Smooth muscle cell (in vitro differentiated cells): ENCODE data around the gene ADAMTSL5. TPM values are rescaled to one million over a fixed set of nuclear protein-coding genes. Genes with fewer than 3 reads are reported as not detected.

Experiments
- DNase-seq: peaks from one replicate; lab custom pipeline; 2025; ENCODE audit not compliant: unreplicated experiment; lab: John Stamatoyannopoulos, UW
- H2AFZ ChIP-seq: fragments of 200-600 bp; sonication (generic); 2 replicates; pipeline ENCODE4 v1.6.0; 2016; ENCODE audit warnings: antibody characterized with exemption, low read depth, mild to moderate bottlenecking
- H3F3A ChIP-seq: fragments of 200-600 bp; sonication (generic); 2 replicates; pipeline ENCODE4 v1.6.0; 2017; ENCODE audit warnings: antibody characterized with exemption, low read depth
- H3K27ac ChIP-seq: fragments of 200-600 bp; sonication (generic); 2 replicates; pipeline ENCODE4 v1.5.1; 2016; ENCODE audit warnings: low read depth, mild to moderate bottlenecking
- H3K27me3 ChIP-seq: fragments of 200-600 bp; sonication (generic); 2 replicates; pipeline ENCODE4 v1.6.1; 2016; ENCODE audit warnings: low read depth, mild to moderate bottlenecking
- H3K36me3 ChIP-seq: fragments of 200-600 bp; sonication (generic); 2 replicates; pipeline ENCODE4 v1.5.1; 2016; ENCODE audit warnings: low read depth
- H3K4me1 ChIP-seq: fragments of 200-600 bp; sonication (generic); 2 replicates; pipeline ENCODE4 v1.5.1; 2016; ENCODE audit warnings: low read depth
- H3K4me2 ChIP-seq: fragments of 200-600 bp; sonication (generic); 2 replicates; pipeline ENCODE4 v1.6.0; 2016; ENCODE audit warnings: mild to moderate bottlenecking
- H3K4me3 ChIP-seq: fragments of 200-600 bp; sonication (generic); 2 replicates; pipeline ENCODE4 v1.5.1; 2016; ENCODE audit warnings: mild to moderate bottlenecking
- H3K79me2 ChIP-seq: fragments of 200-600 bp; sonication (generic); 2 replicates; pipeline ENCODE4 v1.6.0; 2016; ENCODE audit warnings: low read depth, mild to moderate bottlenecking
- H3K9ac ChIP-seq: fragments of 200-600 bp; sonication (generic); 2 replicates; pipeline ENCODE4 v1.6.0; 2016; ENCODE audit warnings: low read depth
- H3K9me3 ChIP-seq: fragments of 200-600 bp; sonication (generic); replicated peaks from 2 replicates; pipeline ENCODE4 v1.5.1; 2016; ENCODE audit warnings: low read depth
- H4K20me1 ChIP-seq: fragments of 200-600 bp; sonication (generic); 2 replicates; pipeline ENCODE4 v1.6.0; 2016; ENCODE audit warnings: low read depth
- CTCF ChIP-seq: fragments of 200-600 bp; sonication (generic); IDR thresholded peaks from 2 replicates; pipeline ENCODE4 v1.5.1; 2017; ENCODE audit warnings: borderline replicate concordance, mild to moderate bottlenecking, antibody characterized with exemption; ENCODE audit not compliant: insufficient read depth, poor library complexity, severe bottlenecking
- WGBS: methylation state at CpG from one replicate; pipeline ENCODE4 v1.1.7; 2016; ENCODE audit warnings: low lambda C conversion rate; 5-methylcytosine and 5-hydroxymethylcytosine counted together
- polyA plus RNA-seq: library from polyadenylated mRNA; unstranded; fragments of >200 nt; fragmentation: Nextera tagmentation; extraction: Ambion mirVana; gene quantifications from 2 replicates; pipeline ENCODE4 v1.2.1, GENCODE V29; 2016
- total RNA-seq: library from RNA; depleted of rRNA; stranded (reverse); fragments of >200 nt; gene quantifications from 2 replicates; pipeline ENCODE4 v1.2.3, GENCODE V29; 2014

Gene ADAMTSL5
- total and polyA plus RNA-seq, 2 experiments from 2014 or later, result 16.4 to 24.3 TPM

GRCh38 chr19:1457031-1457739, 55.6 kb downstream of the ADAMTSL5 start:
- H3K36me3 ChIP-seq, result no peaks in the 10 kb centered on the region
- H3K9me3 ChIP-seq, result no peaks in the 10 kb centered on the region
- H4K20me1 ChIP-seq, result peaks cover 39% of the 10 kb centered on the region
- H3K9ac ChIP-seq, result no peak overlapping the region
- H3K4me1 ChIP-seq, result peaks cover 9% of the 10 kb centered on the region
- WGBS, result 59% methylated on average over 47 of the region's 48 CpGs
- H3K4me2 ChIP-seq, result no peak overlapping the region
- H2AFZ ChIP-seq, result no peak overlapping the region
- H3K27me3 ChIP-seq, result peaks cover 45% of the 10 kb centered on the region
- no peak for DNase-seq
- no peak overlapping the region for H3K27ac ChIP-seq
- TF ChIP-seq CTCF, result no peak
- no peak overlapping the region for H3K4me3 ChIP-seq
- H3F3A ChIP-seq, result no peaks in the 10 kb centered on the region
- no peaks in the 10 kb centered on the region for H3K79me2 ChIP-seq

- peaks cover 37% of the 10 kb centered on the region for H4K20me1 ChIP-seq
- H3K4me3 ChIP-seq, result no peak overlapping the region
- H3K27ac ChIP-seq, result no peak overlapping the region
- H3K9ac ChIP-seq, result no peak overlapping the region
- 85% methylated on average over 40 of the region's 43 CpGs for WGBS
- peaks cover 11% of the 10 kb centered on the region for H3K4me1 ChIP-seq
- no peak overlapping the region for H3K4me2 ChIP-seq
- H3K9me3 ChIP-seq, result no peaks in the 10 kb centered on the region
- no peak for TF ChIP-seq CTCF
- peaks cover 54% of the 10 kb centered on the region for H3K27me3 ChIP-seq
- no peak for DNase-seq
- no peaks in the 10 kb centered on the region for H3K79me2 ChIP-seq
- H3F3A ChIP-seq, result no peaks in the 10 kb centered on the region
- no peak overlapping the region for H2AFZ ChIP-seq
- H3K36me3 ChIP-seq, result no peaks in the 10 kb centered on the region
Measured at GRCh38 chr19:1456121-1456900, 56.5 kb downstream of the ADAMTSL5 start.

DNA sequence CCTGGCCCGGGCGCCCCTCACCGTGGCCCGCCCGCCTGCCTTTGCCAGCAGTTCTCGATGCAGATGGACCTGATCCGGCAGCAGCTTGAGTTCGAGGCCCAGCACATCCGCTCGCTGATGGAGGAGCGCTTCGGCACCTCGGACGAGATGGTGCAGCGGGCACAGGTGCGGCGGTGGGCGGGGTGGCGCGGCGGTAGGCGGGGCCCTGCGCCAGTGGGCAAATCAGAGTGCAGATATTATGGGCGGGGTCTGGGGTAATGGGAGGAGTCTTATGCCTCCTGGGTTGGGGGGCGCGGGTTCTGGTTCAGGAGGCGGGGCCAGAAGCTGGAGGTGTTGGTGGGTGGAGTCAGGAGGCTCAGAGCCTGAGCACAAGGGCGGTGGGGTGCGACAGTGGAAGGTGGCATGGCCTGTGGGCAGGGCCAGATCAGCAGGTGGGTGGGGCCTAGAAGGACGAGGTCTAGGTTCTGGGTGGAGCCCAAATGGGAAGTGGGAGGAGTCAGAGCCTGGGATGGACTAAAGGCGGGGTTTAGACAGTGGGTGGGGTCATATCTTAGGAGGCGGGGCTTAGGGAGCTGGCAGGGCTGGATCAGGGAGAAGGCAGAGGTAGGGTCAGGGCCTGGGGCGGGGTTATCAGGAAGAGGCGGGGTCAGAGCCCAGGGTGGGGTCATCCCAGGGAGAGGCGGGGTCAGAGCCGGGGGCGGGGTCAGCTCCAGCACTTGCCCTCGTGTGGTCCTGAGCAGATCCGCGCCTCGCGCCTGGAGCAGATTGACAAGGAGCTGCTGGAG, 57.3 kb downstream of the ADAMTSL5 start:
- Histone ChIP-seq H3K9ac (no peak overlapping the region), H3F3A (no peaks in the 10 kb centered on the region), H3K36me3 (no peaks in the 10 kb centered on the region), H3K27me3 (peaks cover 61% of the 10 kb centered on the region), H3K9me3 (no peaks in the 10 kb centered on the region), H3K4me1 (peaks cover 11% of the 10 kb centered on the region), H3K4me3 (no peak overlapping the region), H3K79me2 (no peaks in the 10 kb centered on the region), H3K4me2 (no peak overlapping the region), H4K20me1 (peaks cover 29% of the 10 kb centered on the region), H3K27ac (no peak overlapping the region), H2AFZ (no peak overlapping the region)
- no peak for DNase-seq
- TF ChIP-seq CTCF, result no peak
- 25% methylated on average over 30 of the region's 42 CpGs for WGBS

Other genes with a start within 250 kb of the ADAMTSL5 start
- 119 and 122 TPM in 2 replicates for gene CIRBP, start 243.7 kb downstream of the ADAMTSL5 start, total RNA-seq
- gene CIRBP, start 243.7 kb downstream of the ADAMTSL5 start, polyA plus RNA-seq, result 215 and 235 TPM in 2 replicates
- gene FAM174C, start 237.5 kb downstream of the ADAMTSL5 start, total RNA-seq, result 33.4 and 41.5 TPM in 2 replicates
- 75.6 and 78.1 TPM in 2 replicates for gene FAM174C, start 237.5 kb downstream of the ADAMTSL5 start, polyA plus RNA-seq
- 6.2 and 7.4 TPM in 2 replicates for gene EFNA2, start 227.1 kb downstream of the ADAMTSL5 start, total RNA-seq
- 0.89 and 1.2 TPM in 2 replicates for gene EFNA2, start 227.1 kb downstream of the ADAMTSL5 start, polyA plus RNA-seq
- 62.7 and 95.8 TPM in 2 replicates for gene NDUFS7, start 129.1 kb downstream of the ADAMTSL5 start, total RNA-seq
- gene NDUFS7, start 129.1 kb downstream of the ADAMTSL5 start, polyA plus RNA-seq, result 226 and 245 TPM in 2 replicates
- 15.8 and 22.3 TPM in 2 replicates for gene GAMT, start 111.5 kb downstream of the ADAMTSL5 start, total RNA-seq
- gene GAMT, start 111.5 kb downstream of the ADAMTSL5 start, polyA plus RNA-seq, result 35.2 and 47.4 TPM in 2 replicates
- 33.7 and 41.7 TPM in 2 replicates for gene DAZAP1, start 105.4 kb downstream of the ADAMTSL5 start, total RNA-seq
- 35.5 and 37.0 TPM in 2 replicates for gene DAZAP1, start 105.4 kb downstream of the ADAMTSL5 start, polyA plus RNA-seq
- 2,033 and 2,744 TPM in 2 replicates for gene RPS15, start 74.6 kb downstream of the ADAMTSL5 start, total RNA-seq
- gene RPS15, start 74.6 kb downstream of the ADAMTSL5 start, polyA plus RNA-seq, result 1,180 and 1,250 TPM in 2 replicates
- gene APC2, start 62.9 kb downstream of the ADAMTSL5 start, total RNA-seq, result 0.09 and 0.18 TPM in 2 replicates
- 0.30 and 1.0 TPM in 2 replicates for gene APC2, start 62.9 kb downstream of the ADAMTSL5 start, polyA plus RNA-seq
- gene C19orf25, start 33.8 kb downstream of the ADAMTSL5 start, total RNA-seq, result 10.0 and 15.2 TPM in 2 replicates
- gene C19orf25, start 33.8 kb downstream of the ADAMTSL5 start, polyA plus RNA-seq, result 27.9 and 42.2 TPM in 2 replicates
- 1.4 and 1.7 TPM in 2 replicates for gene PCSK4, start 22.7 kb downstream of the ADAMTSL5 start, total RNA-seq
- 8.7 and 14.4 TPM in 2 replicates for gene PCSK4, start 22.7 kb downstream of the ADAMTSL5 start, polyA plus RNA-seq
- 5.2 and 7.0 TPM in 2 replicates for gene REEP6, start 21.8 kb downstream of the ADAMTSL5 start, total RNA-seq
- gene REEP6, start 21.8 kb downstream of the ADAMTSL5 start, polyA plus RNA-seq, result 15.1 and 18.7 TPM in 2 replicates
- gene PLK5, start 11.1 kb upstream of the ADAMTSL5 start, total RNA-seq, result not detected in 2 replicates
- gene PLK5, start 11.1 kb upstream of the ADAMTSL5 start, polyA plus RNA-seq, result 0.60 TPM in 1 of 2 replicates, not detected in the other
- gene MEX3D, start 55.3 kb upstream of the ADAMTSL5 start, total RNA-seq, result 28.6 and 41.5 TPM in 2 replicates
- 8.4 and 9.3 TPM in 2 replicates for gene MEX3D, start 55.3 kb upstream of the ADAMTSL5 start, polyA plus RNA-seq
- 40.3 and 50.7 TPM in 2 replicates for gene MBD3, start 79.8 kb upstream of the ADAMTSL5 start, total RNA-seq
- gene MBD3, start 79.8 kb upstream of the ADAMTSL5 start, polyA plus RNA-seq, result 47.3 and 52.7 TPM in 2 replicates
- gene UQCR11, start 92.4 kb upstream of the ADAMTSL5 start, total RNA-seq, result 32.3 and 40.4 TPM in 2 replicates
- 550 and 592 TPM in 2 replicates for gene UQCR11, start 92.4 kb upstream of the ADAMTSL5 start, polyA plus RNA-seq
- 76.3 and 89.0 TPM in 2 replicates for gene TCF3, start 139.6 kb upstream of the ADAMTSL5 start, total RNA-seq
- 145 and 150 TPM in 2 replicates for gene TCF3, start 139.6 kb upstream of the ADAMTSL5 start, polyA plus RNA-seq
- not detected in 2 replicates for gene ONECUT3, start 240.5 kb upstream of the ADAMTSL5 start, total RNA-seq
- not detected in 2 replicates for gene ONECUT3, start 240.5 kb upstream of the ADAMTSL5 start, polyA plus RNA-seq